CMK (cell line): ENCODE results near the gene FILIP1L.

Source experiments
- DNase-seq: peaks from one replicate; pipeline ENCODE4 v3.0.0-alpha.2; 2010; ENCODE audit warnings: low read depth

FILIP1L gene

GRCh38 chr3:99972380-99973104 is 141.8 kb downstream of the FILIP1L start:
- DNase-seq: no peak

GRCh38 chr3:99971761-99972160 is 142.5 kb downstream of the FILIP1L start:
- no peak for DNase-seq

GRCh38 chr3:99970198-99970597 is 144.1 kb downstream of the FILIP1L start:
- no peak for DNase-seq

GRCh38 chr3:99969136-99969535 is 145.2 kb downstream of the FILIP1L start:
- no peak for DNase-seq

- DNase-seq: no peak
These were observed 146.5 kb downstream of the FILIP1L start for GRCh38 chr3:99967796-99968195.

- DNase-seq: no peak
These were observed 147.5 kb downstream of the FILIP1L start for GRCh38 chr3:99966662-99967416.

GRCh38 chr3:99965681-99966408 is 148.5 kb downstream of the FILIP1L start:
- no peak for DNase-seq

GRCh38 chr3:99965077-99965476 is 149.2 kb downstream of the FILIP1L start:
- no peak for DNase-seq

GRCh38 chr3:99962703-99963102 is 151.6 kb downstream of the FILIP1L start:
- no peak for DNase-seq

GRCh38 chr3:99961756-99962515 is 152.4 kb downstream of the FILIP1L start:
- no peak for DNase-seq

GRCh38 chr3:99960941-99961340 is 153.4 kb downstream of the FILIP1L start:
- DNase-seq: no peak

GRCh38 chr3:99960123-99960878 is 154.0 kb downstream of the FILIP1L start:
- DNase-seq: no peak

- no peak for DNase-seq
These were observed 155.9 kb downstream of the FILIP1L start for GRCh38 chr3:99958222-99958912.

GRCh38 chr3:99957151-99957796 is 157.0 kb downstream of the FILIP1L start:
- DNase-seq: no peak

- no peak for DNase-seq
These were observed 158.3 kb downstream of the FILIP1L start for GRCh38 chr3:99955773-99956562.

- DNase-seq: no peak
These were observed 159.2 kb downstream of the FILIP1L start for GRCh38 chr3:99954914-99955644.

- no peak for DNase-seq
These were observed 160.7 kb downstream of the FILIP1L start for GRCh38 chr3:99953596-99953995.

GRCh38 chr3:99952306-99952705 is 162.0 kb downstream of the FILIP1L start:
- no peak for DNase-seq

- no peak for DNase-seq
These were observed 162.6 kb downstream of the FILIP1L start for GRCh38 chr3:99951701-99952100.
